GM19324 (cell line): ENCODE results near the gene LAMTOR3.

ENCODE experiments used
- ATAC-seq: cut with Tn5 transposase; IDR thresholded peaks from one replicate; pipeline ENCODE4 v1.9.1; 2021; ENCODE audit warnings: mild to moderate bottlenecking, moderate library complexity; ENCODE audit not compliant: unreplicated experiment, low FRiP score

LAMTOR3 gene, protein sequence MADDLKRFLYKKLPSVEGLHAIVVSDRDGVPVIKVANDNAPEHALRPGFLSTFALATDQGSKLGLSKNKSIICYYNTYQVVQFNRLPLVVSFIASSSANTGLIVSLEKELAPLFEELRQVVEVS

DNA sequence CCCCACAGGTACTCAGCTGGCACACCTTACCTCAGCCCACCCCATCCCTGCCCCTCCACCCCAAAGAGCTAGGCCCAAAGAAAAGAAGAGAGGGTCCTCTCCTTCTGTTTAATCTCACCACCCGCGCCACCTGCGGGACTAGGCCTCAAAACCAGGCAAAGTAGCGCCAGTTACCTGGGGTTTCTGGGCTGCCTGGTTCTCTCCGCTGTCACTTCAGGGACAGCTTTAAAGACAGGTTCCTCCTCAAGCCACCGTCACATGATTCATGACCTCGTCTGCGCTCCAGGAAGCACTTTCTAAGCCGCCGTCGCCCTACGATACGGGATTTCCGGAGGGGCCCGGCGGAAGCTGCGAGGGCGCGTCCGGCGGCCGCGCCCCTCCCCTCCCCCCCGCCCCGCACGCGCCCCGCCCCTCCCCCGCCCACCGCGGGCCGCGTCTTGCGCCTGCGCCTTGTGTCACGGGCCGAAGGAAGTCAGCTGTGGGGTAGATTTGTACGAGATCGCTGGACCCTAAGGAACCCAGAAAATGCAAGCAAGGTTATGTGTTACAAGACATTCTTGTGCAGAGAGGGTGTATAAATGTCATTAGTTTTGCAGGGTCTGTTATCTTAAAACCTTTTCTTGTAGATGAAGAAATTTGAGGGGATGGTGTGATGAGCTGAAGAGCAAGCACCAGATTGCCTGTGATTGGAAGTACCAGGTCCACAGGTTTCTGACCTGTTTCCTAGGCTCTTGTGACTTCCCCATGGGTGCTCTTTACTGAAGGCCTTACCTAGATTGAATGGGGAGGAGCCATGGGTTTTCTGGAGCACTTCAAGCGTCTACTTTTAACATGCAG is at the start of gene LAMTOR3:
LAMTOR3 (minus strand) TSS at position 267 of the 837 bp plus-strand sequence. CDS start 464 bp downstream, outside the sequence.
- peak; percentile 100 for ATAC-seq

DNA sequence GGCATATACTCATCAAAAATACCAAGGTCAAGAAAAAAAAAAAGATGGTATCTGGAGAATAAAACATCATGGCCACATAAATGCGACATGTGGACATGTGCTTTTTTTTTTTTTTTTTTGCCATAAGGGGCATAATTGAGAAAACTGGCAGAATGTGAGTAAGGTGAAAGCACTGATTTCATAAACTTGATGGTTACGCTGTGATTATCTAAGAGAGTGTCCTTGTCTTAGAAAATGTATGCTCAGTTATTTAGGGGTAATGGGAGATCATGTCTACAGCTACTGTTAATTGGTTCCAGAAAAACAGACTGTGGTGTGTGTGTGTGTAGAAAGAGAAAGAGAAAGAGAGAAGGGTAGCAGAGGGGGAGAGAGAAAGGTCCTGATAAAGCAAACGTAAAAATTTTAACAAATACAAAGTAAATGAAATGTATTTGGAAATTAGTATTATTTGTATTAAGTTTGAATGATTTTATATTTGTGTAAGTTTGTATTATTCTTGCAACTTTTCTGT is 44.1 kb upstream of the LAMTOR3 start:
- no peak for ATAC-seq

DNA sequence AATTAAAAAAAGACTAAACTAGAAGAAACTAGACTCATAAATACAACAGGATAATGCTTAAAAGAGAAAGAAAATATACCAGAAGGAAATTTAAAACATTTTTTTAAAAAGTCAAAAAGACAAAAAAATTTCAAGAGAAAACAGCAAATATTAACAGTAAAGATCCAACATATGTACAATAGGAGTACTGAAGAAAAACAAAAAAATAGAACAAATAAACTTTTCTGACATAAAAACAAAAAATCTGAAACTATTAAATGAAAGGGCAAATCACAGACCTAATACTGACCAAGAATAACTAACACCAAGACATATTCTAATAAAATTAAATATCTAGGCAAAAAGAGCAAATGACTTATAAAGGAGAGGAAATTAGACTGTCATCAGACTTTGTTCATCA is 40.7 kb upstream of the LAMTOR3 start:
- no peak for ATAC-seq

DNA sequence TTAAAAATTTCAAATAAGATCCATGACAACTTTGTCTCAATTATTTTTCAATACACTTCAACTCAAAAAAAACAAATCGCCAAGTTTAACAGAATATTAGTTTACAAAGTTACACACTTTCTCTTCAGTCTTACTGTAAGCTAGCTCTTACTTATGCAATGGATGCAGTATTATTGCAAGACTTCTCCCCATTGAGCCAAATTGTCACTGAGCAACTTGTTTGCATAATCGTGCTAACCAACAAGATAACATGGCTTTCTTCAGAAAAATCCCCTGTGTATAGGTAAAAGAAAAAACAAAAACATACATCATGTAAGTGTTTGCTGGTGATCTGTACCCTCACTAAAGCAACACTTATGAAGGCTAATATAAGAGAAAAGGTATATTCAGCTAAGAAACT is 33.3 kb upstream of the LAMTOR3 start:
- no peak for ATAC-seq

DNA sequence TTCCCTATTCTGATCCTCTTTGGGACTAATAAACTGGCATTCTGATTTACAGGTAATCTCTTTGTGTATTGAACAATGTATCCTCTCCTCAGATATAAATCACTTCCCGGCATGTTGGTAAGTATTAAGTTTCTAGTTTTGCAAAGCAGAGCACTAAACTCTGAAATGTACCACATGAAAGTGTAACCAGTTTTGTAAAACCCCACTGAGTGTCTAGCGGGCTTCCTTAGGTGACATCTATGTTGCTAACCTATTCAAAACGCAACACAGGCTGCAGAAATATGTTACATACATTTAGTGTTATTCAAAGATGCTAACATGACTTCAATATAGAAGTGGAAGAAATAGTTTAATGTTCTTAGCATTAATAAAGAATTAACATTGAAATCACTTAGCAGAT is 26.9 kb upstream of the LAMTOR3 start:
- no peak for ATAC-seq

DNA sequence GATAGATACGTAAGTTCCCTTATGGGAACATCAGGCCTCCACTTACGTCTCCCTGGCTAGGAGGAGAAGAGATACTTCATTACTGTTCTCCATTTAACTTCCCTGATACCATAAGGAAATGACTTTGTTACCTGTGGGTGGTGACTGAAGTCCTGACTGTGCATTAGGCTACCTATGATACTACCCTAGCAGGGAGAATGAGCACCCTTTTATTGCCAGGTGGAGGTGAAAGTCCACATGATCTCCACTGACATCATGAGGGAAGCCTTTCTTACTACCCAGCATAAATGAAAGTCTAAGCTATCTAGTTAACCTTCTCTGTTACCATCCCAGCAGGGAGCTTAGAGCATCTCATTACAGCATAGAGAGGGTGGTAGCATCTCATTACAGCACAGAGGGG is 24.4 kb upstream of the LAMTOR3 start:
- ATAC-seq: no peak

DNA sequence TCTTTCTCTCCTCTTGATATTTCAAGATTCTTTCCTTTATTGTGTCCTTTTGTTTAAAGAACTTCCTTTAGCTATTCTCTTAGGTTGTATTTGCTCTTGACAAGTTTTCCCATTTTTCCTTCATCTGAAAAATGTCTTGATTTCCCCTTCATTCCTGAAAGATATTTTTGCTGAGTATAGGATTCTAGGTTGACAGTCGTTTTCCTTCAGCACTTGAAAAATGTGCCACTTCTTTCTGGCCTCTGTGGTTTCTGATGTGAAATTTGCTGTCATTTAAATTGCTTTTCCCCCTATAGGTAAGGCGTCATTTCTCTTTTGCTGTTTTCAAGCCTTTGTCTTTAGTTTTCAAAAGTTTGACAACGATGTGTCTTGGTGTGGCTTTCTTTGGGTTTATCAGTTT is 23.3 kb upstream of the LAMTOR3 start:
- ATAC-seq: no peak

DNA sequence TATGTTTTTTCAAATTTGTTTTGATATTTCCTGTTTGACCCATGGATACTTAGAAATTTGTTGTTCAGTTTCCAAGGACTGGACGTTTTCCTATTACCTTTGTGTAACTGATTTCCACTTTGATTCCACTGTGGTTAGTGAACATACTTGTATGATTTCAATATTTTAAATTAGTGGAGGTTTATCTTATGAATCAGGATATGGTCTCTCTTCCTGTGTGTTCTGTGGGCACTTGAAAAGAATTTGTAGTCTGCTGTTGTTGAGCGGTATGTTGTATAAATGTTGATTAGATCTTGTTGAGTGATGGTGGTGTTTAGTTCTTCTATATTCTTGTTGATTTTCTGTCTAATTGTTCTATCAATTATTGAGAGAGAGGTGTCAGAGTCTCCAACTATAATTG is 21.2 kb upstream of the LAMTOR3 start:
- no peak for ATAC-seq

DNA sequence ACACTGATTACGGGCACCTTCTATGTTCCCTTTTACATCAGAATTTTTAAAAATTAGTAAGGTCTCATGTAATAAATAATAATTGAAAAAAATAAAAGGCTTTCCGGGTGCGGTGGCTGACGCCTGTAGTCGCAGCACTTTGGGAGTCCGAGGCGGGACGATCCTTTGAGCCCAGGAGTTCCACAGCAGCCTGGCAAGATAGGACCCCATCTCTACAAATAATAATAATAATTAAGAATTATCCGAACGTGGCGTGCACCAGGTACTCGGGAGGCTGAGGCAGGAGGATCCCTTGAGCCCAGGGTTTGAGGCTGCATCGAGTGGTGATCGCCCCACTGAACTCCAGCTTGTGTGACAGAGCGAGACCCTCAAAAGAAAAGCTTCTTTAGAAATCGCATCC is 771 bp upstream of the LAMTOR3 start:
- no peak for ATAC-seq

DNA sequence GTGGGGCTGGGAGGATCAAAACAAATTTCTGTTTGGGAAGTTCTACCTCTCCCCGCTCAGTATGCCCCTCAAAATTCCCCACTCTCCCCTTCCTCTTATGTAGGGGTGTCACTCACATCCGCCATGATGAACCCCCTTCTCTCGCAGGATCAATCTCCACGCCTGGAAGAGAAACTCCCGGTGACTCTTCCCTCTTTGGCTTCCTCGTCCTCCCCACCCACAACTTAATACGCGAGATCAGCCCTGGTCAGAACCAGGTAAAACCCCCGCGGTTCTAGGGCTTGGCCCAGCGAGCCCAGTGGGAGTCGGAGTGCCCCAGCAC is 427 bp downstream of the LAMTOR3 start:
- no peak for ATAC-seq

DNA sequence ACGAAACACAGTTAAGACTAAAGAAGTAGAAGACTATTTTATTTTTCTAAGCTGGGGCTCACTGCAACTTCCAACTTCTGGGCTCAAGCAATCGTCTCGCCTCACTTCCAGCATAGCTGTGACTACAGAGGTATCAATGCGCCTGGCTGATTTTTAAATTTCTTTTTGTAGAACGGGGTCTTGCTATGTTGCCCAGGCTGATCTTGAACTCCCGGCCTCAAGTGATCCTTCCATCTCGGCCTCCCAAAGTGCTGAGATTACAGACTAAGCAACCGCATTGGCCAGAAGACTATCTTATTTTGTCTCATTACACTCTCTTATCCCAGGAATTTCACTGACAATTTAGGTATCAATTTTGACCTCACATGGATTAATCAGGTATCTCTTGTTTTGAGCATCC is 1.2 kb downstream of the LAMTOR3 start:
- no peak for ATAC-seq

DNA sequence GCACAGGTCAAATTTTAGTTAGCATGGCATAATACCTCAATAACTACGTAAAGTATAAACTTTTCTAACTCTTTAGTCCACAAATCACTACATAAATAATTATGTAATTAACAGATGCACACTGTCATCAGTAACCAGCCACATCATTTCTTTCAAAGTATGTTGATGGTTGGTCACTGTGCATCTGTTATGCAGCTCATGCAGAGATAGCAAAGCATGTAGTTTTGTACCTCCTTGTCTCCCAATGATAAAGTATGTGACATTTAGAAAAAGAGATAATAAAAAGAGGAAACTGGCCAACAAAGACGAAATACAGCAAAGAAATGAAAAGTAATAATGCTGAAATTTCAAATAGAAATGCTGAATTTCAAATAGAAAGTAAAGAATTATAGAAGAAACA is 2.9 kb downstream of the LAMTOR3 start:
- ATAC-seq: no peak

DNA sequence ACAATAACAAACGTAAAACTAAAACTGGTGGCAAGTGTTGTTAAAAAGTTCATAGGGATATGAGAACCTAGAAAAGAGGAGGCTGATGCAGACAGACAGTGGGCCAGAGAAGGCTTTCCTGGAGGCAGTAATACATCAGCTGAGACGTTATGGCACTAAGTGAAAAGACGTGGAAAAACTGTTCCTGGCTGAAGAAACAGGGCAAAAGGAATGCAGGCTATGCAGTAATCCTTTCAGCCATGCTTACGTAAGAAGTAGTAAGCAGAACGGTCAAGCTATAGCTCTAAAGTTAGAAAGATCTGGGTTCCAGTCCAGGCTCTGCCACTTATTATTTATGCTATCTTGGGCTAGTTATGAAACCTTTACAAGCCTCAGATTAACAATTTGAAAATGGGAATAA is 6.4 kb downstream of the LAMTOR3 start:
- ATAC-seq: no peak

DNA sequence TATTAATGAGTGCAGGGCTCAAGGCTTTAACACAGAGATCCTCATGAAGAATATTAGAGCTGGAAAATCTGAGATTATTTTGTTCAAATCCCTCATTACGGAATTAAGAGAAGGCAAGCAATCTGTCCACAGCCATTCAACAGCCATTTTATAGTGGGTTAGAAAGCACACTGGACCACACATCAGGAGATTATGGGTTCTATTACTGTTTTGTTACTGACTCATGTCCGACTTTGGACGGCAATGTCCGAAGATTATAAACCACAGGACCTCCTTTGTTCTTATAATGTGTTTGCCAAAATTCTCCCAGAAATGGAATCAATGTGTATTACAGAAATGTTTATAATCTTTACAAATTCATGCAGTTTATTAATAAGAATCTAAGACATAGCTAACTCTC is 8.1 kb downstream of the LAMTOR3 start:
- no peak for ATAC-seq

DNA sequence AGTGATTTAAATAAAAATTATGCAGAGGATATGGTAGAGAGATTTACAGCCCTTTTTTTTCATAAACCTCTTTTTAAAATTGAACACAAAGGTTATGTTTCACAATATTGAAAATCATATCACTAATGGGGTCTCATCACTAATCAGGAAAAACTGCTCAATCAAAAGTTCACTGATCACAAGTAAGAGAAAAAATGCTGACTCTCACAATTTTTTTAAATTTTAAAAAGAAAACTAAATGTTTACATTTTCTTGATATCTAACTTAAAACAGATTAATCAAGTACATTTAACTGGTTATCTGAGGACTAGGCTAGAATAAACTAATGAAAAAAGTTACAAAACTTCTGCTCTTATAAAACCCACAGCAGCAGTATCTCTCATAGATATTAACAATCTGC is 8.5 kb downstream of the LAMTOR3 start:
- ATAC-seq: no peak

DNA sequence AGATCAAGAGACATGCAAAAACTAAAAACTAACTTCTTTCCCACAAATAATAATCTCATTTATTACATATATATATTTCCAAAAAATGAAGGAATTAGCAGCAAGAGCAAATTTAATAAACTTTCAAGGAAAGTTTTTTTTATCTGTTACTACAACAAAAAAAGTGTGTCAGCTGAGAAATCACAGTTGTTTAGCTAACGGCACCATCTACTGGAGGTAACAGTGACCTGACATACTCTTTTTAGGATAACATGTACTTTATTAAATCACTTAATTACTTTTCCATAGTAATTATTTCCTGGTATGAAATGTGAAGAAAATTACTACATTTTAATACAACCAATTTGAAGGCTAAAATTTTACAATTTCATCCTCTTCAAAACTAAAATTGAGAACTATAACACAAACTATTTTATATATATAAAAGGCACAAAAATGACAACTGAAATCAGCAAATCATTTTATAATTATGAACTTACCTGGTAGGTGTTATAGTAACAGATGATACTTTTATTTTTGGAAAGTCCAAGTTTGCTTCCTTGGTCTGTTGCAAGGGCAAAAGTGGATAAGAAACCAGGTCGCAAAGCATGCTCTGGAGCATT is 9.1 kb downstream of the LAMTOR3 start:
- ATAC-seq: no peak

DNA sequence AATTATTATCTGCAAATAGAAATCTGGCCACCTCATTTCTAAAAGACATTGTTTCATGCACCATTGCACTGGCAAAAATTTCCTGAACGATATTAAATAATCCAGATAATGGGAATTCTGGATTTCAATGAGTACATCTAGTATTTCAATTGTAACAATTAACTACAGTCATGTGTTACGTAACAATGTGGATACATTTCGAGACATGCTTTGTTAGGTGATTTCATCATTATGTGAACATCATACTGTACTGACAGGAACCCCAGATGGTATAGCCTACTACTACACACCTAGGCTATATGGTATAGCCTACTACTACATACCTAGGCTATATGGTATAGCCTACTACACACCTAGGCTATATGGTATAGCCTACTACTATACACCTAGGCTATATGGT is 14.8 kb downstream of the LAMTOR3 start:
- ATAC-seq: no peak

DNA sequence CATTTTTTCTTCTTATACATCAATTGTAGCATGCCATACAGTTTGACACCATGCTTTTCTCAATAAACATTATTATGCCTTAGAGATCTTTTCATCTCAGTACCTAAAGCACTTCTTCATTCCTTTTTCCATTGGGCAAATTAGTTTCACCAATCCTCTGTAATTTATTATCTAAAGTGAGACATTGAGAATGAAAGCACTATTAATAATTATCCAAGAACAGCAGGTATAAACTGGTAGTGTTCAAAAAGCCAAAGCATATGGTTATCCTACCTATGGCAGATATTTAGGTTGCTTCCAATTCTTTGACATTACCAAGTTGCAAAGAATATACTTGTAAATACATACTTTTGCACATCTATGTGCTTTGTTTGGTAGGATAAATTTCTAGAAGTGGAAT is 15.6 kb downstream of the LAMTOR3 start:
- no peak for ATAC-seq

DNA sequence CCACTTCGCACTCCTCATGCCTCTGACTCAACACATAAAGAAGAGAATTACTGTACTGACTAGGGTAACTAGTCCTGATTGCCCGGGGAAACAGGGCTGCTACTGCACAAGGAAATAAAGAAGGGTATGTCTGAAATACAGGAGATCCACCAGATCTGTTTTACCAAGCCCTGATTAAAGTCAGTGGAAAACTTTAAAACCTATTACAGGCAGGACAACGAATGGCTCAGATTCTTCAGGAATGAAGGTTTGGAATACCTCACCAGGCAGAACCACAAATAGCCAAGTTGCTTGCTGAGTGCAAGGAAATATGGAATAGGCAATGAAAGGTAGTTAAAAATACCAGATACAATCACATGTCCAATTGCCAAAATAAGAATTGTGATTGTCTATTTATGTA is 17.3 kb downstream of the LAMTOR3 start:
- ATAC-seq: no peak

DNA sequence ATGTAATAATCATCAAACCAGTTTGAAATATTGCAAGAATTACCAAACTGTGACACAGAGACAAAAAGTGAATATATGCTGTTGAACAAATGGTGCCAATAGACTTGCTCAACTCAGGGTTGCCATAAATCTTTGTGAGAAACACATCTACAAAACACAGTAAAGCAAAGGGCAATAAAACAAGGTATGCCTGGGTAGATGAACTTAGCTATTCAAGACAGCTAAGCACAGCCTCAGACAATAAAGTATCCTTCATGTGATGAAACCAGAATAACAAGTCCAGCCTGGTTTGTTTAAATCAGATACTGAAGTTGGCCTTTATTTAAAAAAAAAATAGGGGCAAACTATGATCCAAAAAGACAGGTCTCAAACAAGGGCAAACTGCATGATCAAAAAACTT is 19.2 kb downstream of the LAMTOR3 start:
- ATAC-seq: no peak

DNA sequence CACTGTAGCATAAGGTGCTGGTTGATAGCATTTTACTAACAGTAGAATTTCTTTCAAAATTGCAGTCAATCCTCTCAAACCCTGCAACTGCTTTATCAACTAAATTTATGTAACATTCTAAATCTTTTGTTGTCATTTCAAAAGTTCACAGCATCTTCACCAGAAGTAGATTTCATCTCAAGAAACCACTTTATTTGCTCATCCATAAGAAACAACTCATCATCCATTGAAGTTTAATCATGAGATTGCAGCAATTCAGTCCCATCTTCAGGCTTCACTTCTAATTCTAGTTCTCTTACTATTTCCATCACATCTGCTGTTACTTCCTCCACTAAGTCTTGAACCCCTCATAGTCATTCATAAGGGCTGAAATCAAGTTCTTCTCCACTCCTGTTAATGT is 21.7 kb downstream of the LAMTOR3 start:
- no peak for ATAC-seq

DNA sequence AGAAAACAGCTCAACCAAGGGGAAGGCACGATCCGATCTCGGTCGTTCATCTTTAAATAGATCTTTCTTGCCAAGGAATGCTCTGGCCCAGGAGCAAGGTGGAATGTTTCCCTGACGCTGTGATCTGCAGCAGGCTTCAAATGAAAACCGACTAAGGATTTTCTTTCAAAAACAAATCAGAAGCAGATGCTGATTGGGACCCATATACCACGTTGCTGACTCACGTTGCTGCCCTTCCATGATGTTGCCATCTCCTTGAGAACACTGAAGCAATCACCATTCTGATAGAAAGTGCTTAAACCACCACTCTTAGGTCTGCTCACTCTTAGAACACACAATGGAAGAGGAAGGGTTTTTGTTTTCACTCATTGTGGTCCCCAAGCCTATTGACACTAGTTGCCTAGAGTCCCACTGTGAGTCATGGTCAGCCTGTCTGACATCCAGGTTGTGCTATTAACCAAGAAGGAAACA is 26.1 kb downstream of the LAMTOR3 start:
- no peak for ATAC-seq
